GM18873 (cell line): ENCODE measurements around the gene NDUFS2.

ENCODE experiments used
- ATAC-seq: cut with Tn5 transposase; IDR thresholded peaks from one replicate; pipeline ENCODE4 v1.9.1; 2021; ENCODE audit warnings: mild to moderate bottlenecking, moderate library complexity, moderate number of reproducible peaks; ENCODE audit not compliant: unreplicated experiment, low FRiP score

Gene NDUFS2

GRCh38 chr1:161171696-161172095 lies 30.5 kb upstream of the NDUFS2 start:
- ATAC-seq = no peak

DNA sequence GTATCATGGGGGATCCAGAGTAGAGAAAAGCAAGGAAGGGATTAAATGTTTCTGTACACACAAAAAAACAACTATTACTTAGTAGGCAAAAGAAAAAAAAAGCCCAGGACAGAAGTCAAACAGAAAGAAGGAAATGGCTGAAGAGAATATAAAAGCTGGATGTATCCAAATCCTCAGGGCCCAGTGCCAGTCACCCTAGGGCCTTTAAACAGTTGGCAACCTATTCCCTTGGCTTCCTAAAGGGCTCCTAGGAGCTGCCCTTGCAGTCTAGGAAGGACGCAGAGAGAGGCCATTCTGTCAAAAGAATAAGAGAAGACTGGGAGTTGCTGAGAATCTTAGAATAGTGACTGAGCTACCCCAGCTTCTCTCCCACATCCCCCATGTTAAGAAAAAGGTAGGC lies 29.8 kb upstream of the NDUFS2 start:
- ATAC-seq = no peak

- no peak for ATAC-seq
Measured at GRCh38 chr1:161172776-161173376, 29.3 kb upstream of the NDUFS2 start.

DNA sequence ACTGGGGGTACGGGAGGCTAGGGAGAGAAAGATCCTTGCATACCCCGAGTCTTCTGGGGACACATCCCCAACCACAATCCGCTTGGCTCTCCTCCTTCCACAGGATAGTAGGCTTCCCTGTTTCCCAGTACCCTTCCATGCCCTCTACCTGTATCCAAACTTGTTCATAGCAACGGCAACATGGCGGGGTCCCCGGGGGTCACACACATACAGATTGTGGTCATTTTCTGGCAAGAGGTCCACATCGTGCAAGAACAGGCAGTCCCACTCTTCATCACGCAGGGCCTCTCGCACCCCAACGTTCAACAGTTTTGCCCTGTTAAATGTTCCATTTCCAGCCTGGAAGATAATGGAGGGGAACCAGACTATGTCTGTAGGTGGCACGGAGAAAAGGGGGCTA lies 28.5 kb upstream of the NDUFS2 start:
- ATAC-seq = no peak

GRCh38 chr1:161174911-161175310 lies 27.3 kb upstream of the NDUFS2 start:
- no peak for ATAC-seq

- ATAC-seq = no peak
Measured at GRCh38 chr1:161175771-161176453, 26.3 kb upstream of the NDUFS2 start.

DNA sequence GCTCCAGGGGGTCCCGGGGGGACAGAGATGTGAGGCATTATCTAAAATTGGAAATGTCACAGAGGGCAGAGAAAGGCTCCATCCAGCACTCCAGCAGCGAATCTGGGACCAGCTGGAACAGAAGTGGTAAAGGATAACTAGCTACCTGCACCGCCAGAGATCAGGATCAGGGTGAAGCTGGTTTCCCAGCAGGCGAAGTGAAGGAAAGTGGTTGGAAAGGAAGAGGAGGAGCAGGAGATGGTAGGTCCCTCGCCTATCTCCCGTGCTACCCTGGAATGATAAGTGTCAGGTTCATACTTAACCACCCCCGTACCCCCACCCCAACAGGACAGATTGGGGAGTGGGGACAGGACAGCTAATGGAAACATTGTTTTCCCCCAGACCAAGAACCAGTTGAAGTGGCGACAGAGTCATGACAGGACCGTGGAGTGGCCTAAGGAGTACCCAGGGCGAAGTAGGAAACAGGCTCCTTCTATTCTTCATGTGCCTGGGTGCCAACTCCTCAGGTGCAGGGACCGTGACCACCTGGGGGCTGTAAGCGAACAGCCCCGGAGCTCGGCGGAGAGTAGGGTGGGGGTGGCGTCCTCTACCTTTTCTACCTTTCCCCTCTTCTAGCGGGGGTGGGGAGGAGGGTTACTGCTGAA lies 25.6 kb upstream of the NDUFS2 start:
- no peak for ATAC-seq

GRCh38 chr1:161177112-161177935 lies 24.8 kb upstream of the NDUFS2 start, which contains the start of gene B4GALT3:
B4GALT3 (minus strand) TSS chr1:161177507; CDS start chr1:161176060, 1,447 bp downstream.
- ATAC-seq = peak; percentile 58

GRCh38 chr1:161177936-161178244 lies 24.3 kb upstream of the NDUFS2 start:
- no peak for ATAC-seq

DNA sequence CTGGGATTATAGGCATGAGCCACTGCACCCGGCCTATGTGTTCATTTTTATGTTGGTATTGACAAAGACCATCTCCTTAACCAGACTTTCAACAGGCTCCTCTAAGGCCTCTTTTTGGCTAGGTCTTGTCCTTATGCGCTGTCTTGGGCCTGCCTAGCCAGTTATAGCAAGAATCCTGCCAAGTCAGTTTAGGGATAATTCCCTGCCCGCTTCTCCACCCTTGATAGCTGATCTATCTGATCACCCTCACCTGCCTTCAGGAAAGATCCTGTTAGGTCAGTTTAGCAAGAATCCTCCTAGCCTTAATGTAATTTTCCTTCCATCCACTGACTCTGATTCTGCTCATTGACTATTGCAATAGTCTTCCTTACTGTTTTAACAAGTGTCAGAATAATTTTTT lies 22.5 kb upstream of the NDUFS2 start:
- no peak for ATAC-seq

DNA sequence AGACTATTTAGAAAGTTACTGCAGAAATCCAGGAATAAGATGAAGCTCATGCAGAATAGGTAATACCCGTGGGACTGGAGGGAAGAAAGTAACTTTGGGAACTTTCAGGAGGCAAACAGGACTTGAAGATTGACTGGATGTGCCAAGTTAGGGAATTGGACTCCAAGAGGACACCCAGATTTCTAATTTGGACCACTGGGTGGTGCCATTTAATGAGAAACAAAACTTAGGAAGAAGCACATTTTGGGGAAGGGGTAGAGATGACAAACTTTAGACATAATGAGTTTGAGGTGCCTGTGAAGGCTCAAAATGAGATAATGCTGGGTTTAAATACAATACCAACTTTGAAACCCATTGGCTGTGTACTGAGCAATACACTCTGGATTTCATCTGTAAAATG lies 21.5 kb upstream of the NDUFS2 start:
- ATAC-seq = no peak

DNA sequence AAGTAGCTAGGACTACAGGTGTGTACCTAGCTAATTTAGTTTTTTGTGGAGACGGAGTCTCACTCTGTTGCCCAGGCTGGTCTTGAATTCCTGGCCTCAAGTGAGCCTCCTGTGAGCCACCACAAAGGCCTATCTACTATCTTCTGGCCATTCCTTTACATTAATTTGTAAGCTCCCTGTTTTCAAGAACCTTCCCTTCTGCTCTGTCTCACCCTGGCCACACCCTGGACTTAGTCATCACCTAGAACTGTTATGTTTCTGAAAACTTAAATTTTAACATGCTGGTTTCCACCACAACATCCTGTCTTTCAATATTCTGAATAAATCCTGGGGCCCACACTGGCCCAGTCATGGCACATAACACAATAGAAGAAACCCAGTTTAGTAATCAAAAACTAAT lies 20.0 kb upstream of the NDUFS2 start:
- peak; percentile 48 for ATAC-seq

GRCh38 chr1:161185282-161185682 lies 16.9 kb upstream of the NDUFS2 start:
- ATAC-seq = peak; percentile 69

DNA sequence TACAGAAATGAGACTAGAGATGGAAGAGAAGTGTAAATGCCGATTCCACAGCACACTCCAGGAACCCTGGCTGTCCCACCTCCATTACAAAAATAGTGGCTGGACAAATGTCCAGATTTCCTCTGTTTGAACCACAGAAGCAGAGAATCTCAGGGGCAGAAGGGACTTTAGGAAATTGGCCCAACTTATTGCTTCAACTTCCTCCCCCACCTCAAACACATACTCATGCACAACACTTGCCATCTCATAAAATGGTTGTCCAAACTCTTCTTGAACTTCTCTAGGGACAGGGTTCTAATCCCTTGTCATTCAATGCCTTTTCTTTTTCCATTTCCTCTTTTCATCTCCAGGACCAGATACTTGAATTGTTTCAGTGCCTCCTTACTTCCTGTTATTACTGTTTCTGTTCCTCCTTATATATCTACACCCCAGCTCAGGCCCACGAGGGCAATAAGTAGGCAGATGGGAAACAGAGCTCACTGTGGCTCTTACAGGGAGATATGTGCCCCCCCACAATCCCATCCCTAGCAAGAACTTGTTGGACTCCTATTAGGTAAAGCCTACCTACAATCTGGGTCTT lies 16.3 kb upstream of the NDUFS2 start:
- ATAC-seq = peak; percentile 8

GRCh38 chr1:161187311-161187710 lies 14.9 kb upstream of the NDUFS2 start:
- no peak for ATAC-seq

DNA sequence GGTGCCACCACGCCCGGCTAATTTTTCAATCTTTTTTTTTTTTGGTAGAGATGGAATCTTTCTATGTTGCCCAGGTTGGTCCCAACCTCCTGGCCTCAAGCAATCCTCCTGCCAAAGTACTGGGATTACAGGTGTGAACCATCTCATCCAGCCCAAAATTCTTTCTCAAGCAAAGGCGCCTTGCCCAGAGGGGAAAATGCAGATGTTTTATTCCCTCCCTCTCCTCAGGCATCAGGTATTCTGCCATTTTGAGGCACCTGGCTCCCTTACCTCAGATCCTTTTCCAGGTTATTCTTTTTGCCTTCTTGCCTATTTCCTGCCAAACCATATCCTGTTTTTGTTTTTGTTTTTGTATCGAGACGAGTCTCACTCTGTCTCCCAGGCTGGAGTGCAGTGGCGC lies 13.8 kb upstream of the NDUFS2 start:
- ATAC-seq = no peak

GRCh38 chr1:161189036-161189435 lies 13.1 kb upstream of the NDUFS2 start:
- ATAC-seq = no peak

- no peak for ATAC-seq
Measured at GRCh38 chr1:161190962-161191521, 11.1 kb upstream of the NDUFS2 start.

DNA sequence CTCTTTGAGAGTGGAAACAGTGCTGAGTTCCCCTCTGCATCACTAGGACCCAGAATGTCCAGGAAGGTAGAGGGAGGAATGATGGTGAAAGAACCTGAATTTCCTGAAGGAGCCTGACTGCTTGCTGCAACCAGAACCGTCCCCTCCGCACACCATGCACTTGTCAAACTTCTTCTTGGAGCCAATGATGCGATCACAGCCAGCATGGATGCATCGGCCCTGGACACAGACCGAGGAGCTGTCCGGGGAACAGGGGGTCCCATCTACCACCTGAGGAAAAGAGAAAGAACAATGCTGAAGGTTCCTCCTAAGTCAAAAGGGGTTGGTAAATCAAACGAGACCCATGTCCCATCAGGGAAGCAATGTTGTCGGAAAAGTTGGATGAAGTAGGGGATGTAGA lies 10.2 kb upstream of the NDUFS2 start:
- no peak for ATAC-seq
